Loucy (cell line): Measurements from ENCODE around the gene PTOV1.

Source experiments
- H2AFZ ChIP-seq: fragments of 200-600 bp; sonication (generic); 2 replicates; pipeline ENCODE4 v1.6.0; 2016; ENCODE audit warnings: antibody characterized with exemption, mild to moderate bottlenecking, low read length, moderate library complexity
- H3F3A ChIP-seq: fragments of 200-600 bp; 2 replicates; pipeline ENCODE4 v1.6.0; 2016; ENCODE audit warnings: antibody characterized with exemption, low read depth, mild to moderate bottlenecking
- H3K27me3 ChIP-seq: fragments of 200-600 bp; sonication (generic); 2 replicates; pipeline ENCODE4 v1.6.1; 2014; ENCODE audit warnings: low read length, mild to moderate bottlenecking; ENCODE audit not compliant: insufficient read depth, poor library complexity, severe bottlenecking
- H3K36me3 ChIP-seq: fragments of 200-600 bp; sonication (generic); 2 replicates; pipeline ENCODE4 v1.6.1; 2016; ENCODE audit warnings: low read length; ENCODE audit not compliant: insufficient read depth
- H3K4me1 ChIP-seq: fragments of 200-600 bp; sonication (generic); 2 replicates; pipeline ENCODE4 v1.5.1; 2014; ENCODE audit warnings: low read length, mild to moderate bottlenecking; ENCODE audit not compliant: insufficient read depth, poor library complexity, severe bottlenecking
- H3K4me2 ChIP-seq: fragments of 200-600 bp; sonication (generic); 2 replicates; pipeline ENCODE4 v1.6.0; 2014; ENCODE audit warnings: antibody characterized with exemption, low read length, low read depth, mild to moderate bottlenecking; ENCODE audit not compliant: poor library complexity, severe bottlenecking
- H3K4me3 ChIP-seq: fragments of 200-600 bp; sonication (generic); 2 replicates; pipeline ENCODE4 v1.5.1; 2014; ENCODE audit warnings: low read length, mild to moderate bottlenecking, mixed read lengths; ENCODE audit not compliant: poor library complexity, severe bottlenecking
- H3K79me2 ChIP-seq: fragments of 200-600 bp; sonication (generic); 2 replicates; pipeline ENCODE4 v1.6.1; 2014; ENCODE audit warnings: low read length; ENCODE audit not compliant: insufficient read depth
- H3K9ac ChIP-seq: fragments of 200-600 bp; sonication (generic); 2 replicates; pipeline ENCODE4 v1.6.0; 2014; ENCODE audit warnings: mild to moderate bottlenecking, low read depth, low read length, moderate library complexity; ENCODE audit not compliant: poor library complexity, severe bottlenecking
- H3K9me2 ChIP-seq: fragments of 200-600 bp; sonication (generic); replicated peaks from 2 replicates; pipeline ENCODE4 v1.6.1; 2016; ENCODE audit warnings: low read depth, low read length, mixed read lengths
- H3K9me3 ChIP-seq: fragments of 200-600 bp; sonication (generic); 2 replicates; pipeline ENCODE4 v1.6.1; 2014; ENCODE audit warnings: mild to moderate bottlenecking, antibody characterized with exemption, low read length, low read depth; ENCODE audit not compliant: insufficient read depth
- H4K20me1 ChIP-seq: fragments of 200-600 bp; sonication (generic); 2 replicates; pipeline ENCODE4 v1.6.0; 2014; ENCODE audit warnings: antibody characterized with exemption, low read length, mild to moderate bottlenecking; ENCODE audit not compliant: insufficient read depth, poor library complexity, severe bottlenecking
- EZH2phosphoT487 ChIP-seq: fragments of 200-600 bp; IDR thresholded peaks from 2 replicates; pipeline ENCODE4 v1.6.1; 2018; ENCODE audit warnings: antibody characterized with exemption, mild to moderate bottlenecking, moderate library complexity, borderline replicate concordance
- TF ChIP-seq, protein P1 (sequence below): fragments of 200-600 bp; sonication (generic); conservative IDR thresholded peaks from 2 replicates; pipeline ENCODE4 v1.5.1; 2014; ENCODE audit warnings: mild to moderate bottlenecking, antibody characterized with exemption, low read length

PTOV1 gene

DNA sequence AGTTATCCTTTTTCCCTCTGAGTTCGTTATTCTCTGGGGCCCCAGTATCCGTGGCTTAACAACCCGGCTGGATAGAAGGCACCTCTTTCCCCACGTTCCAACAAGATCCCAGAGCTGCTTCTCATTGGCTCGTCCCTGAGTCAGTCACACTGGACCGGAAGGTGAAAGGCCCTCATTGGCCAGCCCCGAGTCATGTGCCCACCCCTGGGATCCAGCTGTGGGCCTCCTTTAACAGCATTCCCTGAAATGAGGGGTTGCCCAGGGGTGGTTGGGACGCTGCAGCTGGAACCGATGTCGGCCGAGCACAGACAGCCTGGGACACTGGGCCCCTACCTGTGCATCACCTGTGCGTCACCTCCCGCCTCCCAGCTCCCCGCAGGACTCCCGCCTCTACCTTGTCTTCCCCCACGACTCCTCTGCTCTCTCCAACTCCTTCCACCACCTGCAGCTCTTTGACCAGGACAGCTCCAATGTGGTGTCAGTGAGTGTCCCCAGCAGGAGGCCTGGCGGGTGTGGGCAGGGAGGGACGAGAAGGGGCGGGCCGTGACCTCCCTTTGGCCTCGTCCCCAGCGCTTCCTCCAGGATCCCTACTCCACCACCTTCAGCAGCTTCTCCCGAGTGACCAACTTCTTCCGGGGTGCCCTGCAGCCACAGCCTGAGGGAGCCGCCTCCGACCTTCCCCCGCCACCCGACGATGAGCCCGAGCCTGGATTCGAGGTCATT lies 30.9 kb downstream of the PTOV1 start:
- TF ChIP-seq EZH2phosphoT487, result no peak
- TF ChIP-seq, protein P1, sequence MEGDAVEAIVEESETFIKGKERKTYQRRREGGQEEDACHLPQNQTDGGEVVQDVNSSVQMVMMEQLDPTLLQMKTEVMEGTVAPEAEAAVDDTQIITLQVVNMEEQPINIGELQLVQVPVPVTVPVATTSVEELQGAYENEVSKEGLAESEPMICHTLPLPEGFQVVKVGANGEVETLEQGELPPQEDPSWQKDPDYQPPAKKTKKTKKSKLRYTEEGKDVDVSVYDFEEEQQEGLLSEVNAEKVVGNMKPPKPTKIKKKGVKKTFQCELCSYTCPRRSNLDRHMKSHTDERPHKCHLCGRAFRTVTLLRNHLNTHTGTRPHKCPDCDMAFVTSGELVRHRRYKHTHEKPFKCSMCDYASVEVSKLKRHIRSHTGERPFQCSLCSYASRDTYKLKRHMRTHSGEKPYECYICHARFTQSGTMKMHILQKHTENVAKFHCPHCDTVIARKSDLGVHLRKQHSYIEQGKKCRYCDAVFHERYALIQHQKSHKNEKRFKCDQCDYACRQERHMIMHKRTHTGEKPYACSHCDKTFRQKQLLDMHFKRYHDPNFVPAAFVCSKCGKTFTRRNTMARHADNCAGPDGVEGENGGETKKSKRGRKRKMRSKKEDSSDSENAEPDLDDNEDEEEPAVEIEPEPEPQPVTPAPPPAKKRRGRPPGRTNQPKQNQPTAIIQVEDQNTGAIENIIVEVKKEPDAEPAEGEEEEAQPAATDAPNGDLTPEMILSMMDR, result no peak
- Histone ChIP-seq H3K36me3 (peaks cover 17% of the 10 kb centered on the region; the same call in 1 of the 2 replicates), H3K4me3 (no peak overlapping the region), H3K9me2 (no peaks in the 10 kb centered on the region), H3K27me3 (no peaks in the 10 kb centered on the region), H2AFZ (no peak overlapping the region), H3K4me1 (peaks cover 14% of the 10 kb centered on the region), H3K4me2 (no peak overlapping the region), H3F3A (no peaks in the 10 kb centered on the region), H4K20me1 (peaks cover 6% of the 10 kb centered on the region), H3K9me3 (no peaks in the 10 kb centered on the region), H3K79me2 (peaks cover 13% of the 10 kb centered on the region; the same call in 1 of the 2 replicates), H3K9ac (no peak overlapping the region)

GRCh38 chr19:49882643-49883042 lies 31.7 kb downstream of the PTOV1 start:
- Histone ChIP-seq H3F3A (no peaks in the 10 kb centered on the region), H3K4me3 (no peak overlapping the region), H3K27me3 (no peaks in the 10 kb centered on the region), H3K9me2 (no peaks in the 10 kb centered on the region), H3K4me2 (no peak overlapping the region), H3K9me3 (no peaks in the 10 kb centered on the region), H3K79me2 (peaks cover 13% of the 10 kb centered on the region; the same call in 1 of the 2 replicates), H3K4me1 (peaks cover 14% of the 10 kb centered on the region), H3K9ac (no peak overlapping the region), H3K36me3 (peaks cover 17% of the 10 kb centered on the region; the same call in 1 of the 2 replicates), H2AFZ (no peak overlapping the region), H4K20me1 (peaks cover 6% of the 10 kb centered on the region)
- TF ChIP-seq EZH2phosphoT487, result no peak
- TF ChIP-seq, protein P1, result no peak

DNA sequence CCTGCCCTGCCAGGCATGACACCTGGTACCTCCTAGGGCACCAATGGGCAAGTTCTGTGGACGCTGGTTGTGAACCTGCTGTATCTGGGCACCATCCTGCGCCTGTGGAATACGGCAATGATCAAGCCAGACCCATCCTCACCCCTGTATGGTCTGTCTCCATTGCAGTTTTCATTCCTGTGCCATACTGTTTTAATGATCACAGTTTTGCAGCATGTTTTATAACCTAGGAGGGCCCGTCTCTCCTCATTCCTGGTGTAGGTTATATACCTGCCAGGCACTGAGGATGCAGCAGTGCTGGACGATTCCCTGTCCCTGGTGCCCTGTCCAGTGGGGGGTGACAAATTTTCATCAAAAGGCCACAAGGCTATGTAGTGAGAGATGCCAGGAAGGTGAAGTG lies 32.1 kb downstream of the PTOV1 start:
- Histone ChIP-seq H3K27me3 (no peaks in the 10 kb centered on the region), H3K4me1 (peaks cover 12% of the 10 kb centered on the region), H3K9me3 (no peaks in the 10 kb centered on the region), H3K9me2 (no peaks in the 10 kb centered on the region), H3K9ac (no peak overlapping the region), H3K4me3 (no peak overlapping the region), H3K36me3 (peaks cover 17% of the 10 kb centered on the region; the same call in 1 of the 2 replicates), H4K20me1 (peaks cover 6% of the 10 kb centered on the region), H3K79me2 (peaks cover 12% of the 10 kb centered on the region; the same call in 1 of the 2 replicates), H2AFZ (no peak overlapping the region), H3F3A (no peaks in the 10 kb centered on the region), H3K4me2 (no peak overlapping the region)
- TF ChIP-seq, protein P1, result no peak
- TF ChIP-seq EZH2phosphoT487, result no peak
